K562 (cell line): Measurements from ENCODE around the gene ALG14. TPM values are rescaled to one million over a fixed set of nuclear protein-coding genes. Genes with fewer than 3 reads are reported as not detected.

Experiments used
- ARHGAP35 ChIP-seq: fragments of 450-650 bp; IDR thresholded peaks from 2 replicates; pipeline ENCODE4 v1.6.1; 2018; ENCODE audit not compliant: partially characterized antibody
- FOXJ2 ChIP-seq: fragments of 200-800 bp; sonication (Bioruptor generic); IDR thresholded peaks from 2 replicates; pipeline ENCODE4 v1.6.1; 2016; ENCODE audit warnings: missing genetic modification characterization, missing compliant biosample characterization
- FOXP4 ChIP-seq: sonication (generic); formaldehyde crosslinking; IDR thresholded peaks from 2 replicates; pipeline ENCODE4 v1.8.0; 2022; ENCODE audit warnings: mild to moderate bottlenecking, missing genetic modification reagents, borderline replicate concordance
- MBD2 ChIP-seq: sonication (generic); IDR thresholded peaks from 2 replicates; pipeline ENCODE4 v1.6.1; 2016; ENCODE audit warnings: low read depth, borderline replicate concordance
- NFXL1 ChIP-seq: fragments of 450-650 bp; formaldehyde crosslinking; IDR thresholded peaks from 2 replicates; pipeline ENCODE4 v1.4.0; 2021; ENCODE audit warnings: mild to moderate bottlenecking
- NR2C2 ChIP-seq, 2 experiments: fragments of 200-800 bp in 1 of 2; sonication (Bioruptor generic) in 1 of 2; sonication (generic) in 1 of 2; formaldehyde crosslinking in 1 of 2; IDR thresholded peaks; 2 replicates each; pipeline versions ENCODE4 v1.6.1 to v1.8.0; 2016 to 2022; ENCODE audit warnings: mild to moderate bottlenecking in 1 of 2, missing compliant biosample characterization in 1 of 2, missing genetic modification characterization in 1 of 2, missing genetic modification reagents in 1 of 2
- PPARD ChIP-seq: fragments of 250-450 bp; sonication (Bioruptor Pico); IDR thresholded peaks from 2 replicates; pipeline ENCODE4 v1.8.0; 2022; ENCODE audit warnings: inconsistent platforms, mild to moderate bottlenecking, moderate library complexity
- RB1 ChIP-seq: fragments of 450-650 bp; IDR thresholded peaks from 2 replicates; pipeline ENCODE4 v1.6.1; 2017; ENCODE audit warnings: low read depth, mild to moderate bottlenecking
- SRSF9 ChIP-seq: fragments of 200-400 bp; formaldehyde crosslinking; IDR thresholded peaks from 2 replicates; pipeline ENCODE4 v1.6.1; 2017; ENCODE audit warnings: low read depth, low read length, borderline replicate concordance
- STAT5A ChIP-seq: IDR thresholded peaks from 2 replicates; pipeline ENCODE4 v1.6.1; 2012; ENCODE audit warnings: low read length, inconsistent platforms, borderline replicate concordance
- U2AF1 ChIP-seq: fragments of 200-400 bp; formaldehyde crosslinking; optimal IDR thresholded peaks from 2 replicates; pipeline ENCODE3; 2017; ENCODE audit warnings: mild to moderate bottlenecking, low read depth, low read length, moderate library complexity
- ZC3H8 ChIP-seq: fragments of 450-650 bp; IDR thresholded peaks from 2 replicates; pipeline ENCODE4 v1.6.1; 2017
- ZNF589 ChIP-seq: fragments of 200-800 bp; sonication (Bioruptor generic); IDR thresholded peaks from 2 replicates; pipeline ENCODE4 v1.6.1; 2016; ENCODE audit warnings: low read depth, missing genetic modification characterization, missing compliant biosample characterization
- ZNF75A ChIP-seq: fragments of 450-650 bp; formaldehyde crosslinking; IDR thresholded peaks from 2 replicates; pipeline ENCODE4 v1.4.0; 2020; ENCODE audit warnings: mild to moderate bottlenecking
- polyA plus RNA-seq, 8 experiments: library from polyadenylated mRNA; depleted of rRNA in 4 of 8; stranded (reverse) in 5 of 8; unstranded in 3 of 8; fragments of >200 nt; fragmentation: Nextera tagmentation in 2 of 8; fragmentation: Illumina TruSeq in 1 of 8; extraction: Ambion mirVana in 2 of 8; extraction: Trizol in 1 of 8; gene quantifications; 2 replicates each; pipeline versions ENCODE4 v1.2.1 to v1.2.3, GENCODE V29; 2011 to 2014; ENCODE audit warnings: inconsistent platforms in 1 of 8, missing spikeins in 1 of 8
- total RNA-seq, 7 experiments: library from RNA; depleted of rRNA in 6 of 7; stranded (reverse); fragments of >200 nt in 6 of 7; fragmentation: Illumina TruSeq in 2 of 7; extraction: Trizol in 2 of 7; gene quantifications; 2 replicates each; pipeline versions ENCODE4 v1.2.1 to v1.2.3, GENCODE V29; 2011 to 2021; ENCODE audit warnings: low replicate concordance in 1 of 7
- TF ChIP-seq, protein P1 (sequence below): conservative IDR thresholded peaks from 2 replicates; pipeline ENCODE4 v1.6.1; 2011; ENCODE audit warnings: low read depth, mild to moderate bottlenecking, low read length; ENCODE audit not compliant: control insufficient read depth
- TF ChIP-seq, protein P2 (sequence below): fragments of 250-450 bp; sonication (Bioruptor Pico); IDR thresholded peaks from 2 replicates; pipeline ENCODE4 v1.4.0; 2020

ALG14 gene
- total and polyA plus RNA-seq, 9 of the 15 experiments (the other 6 are each of a cell fraction or from before 2014, with no cell fraction given): 2.8 to 16.2 (median 4.9) TPM

DNA sequence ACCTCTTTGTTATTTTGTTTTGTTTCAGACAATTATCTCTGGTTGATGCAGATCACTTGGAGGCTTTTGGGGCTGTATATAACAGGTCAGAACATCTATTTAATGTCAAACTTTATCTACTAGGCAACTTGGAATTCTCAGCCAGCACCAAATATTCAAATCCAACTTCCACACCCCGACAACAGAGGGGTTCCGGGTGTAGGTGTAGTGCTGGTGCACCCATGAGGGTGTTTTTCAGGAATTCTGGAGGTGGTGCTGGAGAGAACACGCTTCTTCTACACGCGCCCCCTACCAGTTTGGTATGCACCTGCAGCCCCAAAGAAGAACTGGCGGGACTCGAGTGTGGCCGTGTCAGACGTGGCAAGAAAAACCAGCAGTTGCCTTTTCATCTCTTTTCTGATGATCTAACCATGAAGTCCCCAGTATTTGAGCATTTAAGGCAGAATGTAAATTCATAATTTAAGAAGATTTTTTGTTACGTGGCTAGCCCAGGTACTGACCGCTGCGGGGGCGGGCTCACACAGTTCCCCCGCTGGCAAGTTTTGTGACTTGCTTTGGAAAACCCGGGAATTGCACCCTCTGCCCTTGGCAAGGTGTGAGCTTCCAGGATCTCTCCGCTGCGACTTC is 43.9 kb upstream of the ALG14 start (continued):
- TF ChIP-seq, protein P1, sequence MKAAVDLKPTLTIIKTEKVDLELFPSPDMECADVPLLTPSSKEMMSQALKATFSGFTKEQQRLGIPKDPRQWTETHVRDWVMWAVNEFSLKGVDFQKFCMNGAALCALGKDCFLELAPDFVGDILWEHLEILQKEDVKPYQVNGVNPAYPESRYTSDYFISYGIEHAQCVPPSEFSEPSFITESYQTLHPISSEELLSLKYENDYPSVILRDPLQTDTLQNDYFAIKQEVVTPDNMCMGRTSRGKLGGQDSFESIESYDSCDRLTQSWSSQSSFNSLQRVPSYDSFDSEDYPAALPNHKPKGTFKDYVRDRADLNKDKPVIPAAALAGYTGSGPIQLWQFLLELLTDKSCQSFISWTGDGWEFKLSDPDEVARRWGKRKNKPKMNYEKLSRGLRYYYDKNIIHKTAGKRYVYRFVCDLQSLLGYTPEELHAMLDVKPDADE: no peak
- TF ChIP-seq FOXJ2 (no peak), ARHGAP35 (no peak), NFXL1 (CRISPR knock-in tag) (no peak), RB1 (peak; percentile 74), NR2C2 (CRISPR knock-in tag; IDR thresholded peaks at IDR 0.05) (no peak), NR2C2 (tag; IDR thresholded peaks at IDR 0.05) (no peak), SRSF9 (no peak), STAT5A (no peak), PPARD (CRISPR knock-in tag) (no peak), MBD2 (no peak), ZC3H8 (no peak), FOXP4 (CRISPR knock-in tag) (no peak), ZNF589 (CRISPR knock-in tag) (no peak), ZNF75A (CRISPR knock-in tag) (no peak), U2AF1 (no peak)
- TF ChIP-seq, protein P2, sequence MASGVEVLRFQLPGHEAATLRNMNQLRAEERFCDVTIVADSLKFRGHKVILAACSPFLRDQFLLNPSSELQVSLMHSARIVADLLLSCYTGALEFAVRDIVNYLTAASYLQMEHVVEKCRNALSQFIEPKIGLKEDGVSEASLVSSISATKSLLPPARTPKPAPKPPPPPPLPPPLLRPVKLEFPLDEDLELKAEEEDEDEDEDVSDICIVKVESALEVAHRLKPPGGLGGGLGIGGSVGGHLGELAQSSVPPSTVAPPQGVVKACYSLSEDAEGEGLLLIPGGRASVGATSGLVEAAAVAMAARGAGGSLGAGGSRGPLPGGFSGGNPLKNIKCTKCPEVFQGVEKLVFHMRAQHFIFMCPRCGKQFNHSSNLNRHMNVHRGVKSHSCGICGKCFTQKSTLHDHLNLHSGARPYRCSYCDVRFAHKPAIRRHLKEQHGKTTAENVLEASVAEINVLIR (CRISPR knock-in tag): no peak
